CD8-positive, alpha-beta memory T cell (primary cell): ENCODE measurements around the gene TFPI2. TPM values are rescaled to one million over a fixed set of nuclear protein-coding genes. Genes with fewer than 3 reads are reported as not detected.
"Not testable (repeated sequence)": the region's sequence is repeated elsewhere in the genome, so short reads cannot be mapped to it uniquely, and the experiment has no call there.

Experiments used
- CTCF ChIA-PET: fragments of 350-600 bp; sonication (Branson Sonifier 250); formaldehyde crosslinking; loops from one replicate; lab custom pipeline; 2021; ENCODE audit warnings: antibody characterized with exemption; lab: Charles Lee
- POLR2A ChIA-PET: fragments of 350-600 bp; sonication (Branson Sonifier 250); formaldehyde crosslinking; loops from one replicate; lab custom pipeline; 2021; ENCODE audit warnings: antibody characterized with exemption; lab: Charles Lee
- DNase-seq, 5 donors: peaks; one replicate each; pipeline versions ENCODE4 v3.0.0 to v3.0.0-alpha.2; 2020 to 2022; ENCODE audit warnings: mixed read lengths in 1 of 5
- H3K27ac ChIP-seq: one replicate; pipeline ENCODE4 v1.7.0; 2013; ENCODE audit warnings: low read depth, mild to moderate bottlenecking, low read length, moderate library complexity
- H3K27me3 ChIP-seq: 2 replicates; pipeline ENCODE4 v1.7.0; 2013; ENCODE audit warnings: low read length, mild to moderate bottlenecking; ENCODE audit not compliant: insufficient read depth, poor library complexity, severe bottlenecking
- H3K36me3 ChIP-seq: 2 replicates; pipeline ENCODE4 v1.7.0; 2013; ENCODE audit warnings: mild to moderate bottlenecking, low read length, moderate library complexity; ENCODE audit not compliant: insufficient read depth
- H3K4me1 ChIP-seq: 2 replicates; pipeline ENCODE4 v1.7.0; 2013; ENCODE audit warnings: mild to moderate bottlenecking, low read length, moderate library complexity; ENCODE audit not compliant: insufficient read depth
- H3K4me3 ChIP-seq: 2 replicates; pipeline ENCODE4 v1.7.0; 2013; ENCODE audit warnings: mild to moderate bottlenecking, low read length
- H3K9me3 ChIP-seq: 2 replicates; pipeline ENCODE4 v1.7.0; 2013; ENCODE audit warnings: mild to moderate bottlenecking, low read length
- H3K27ac Mint-ChIP-seq, 8 donors: one replicate each; pipeline ENCODE4 v1.8.0; 2020 to 2021; ENCODE audit warnings: mixed read lengths in 8 of 8, mild to moderate bottlenecking in 6 of 8, inconsistent platforms in 3 of 8, moderate library complexity in 3 of 8
- H3K27me3 Mint-ChIP-seq, 2 donors: one replicate each; pipeline ENCODE4 v1.8.0; 2020 to 2021; ENCODE audit warnings: mixed read lengths in 2 of 2, mild to moderate bottlenecking in 1 of 2, moderate library complexity in 1 of 2
- H3K36me3 Mint-ChIP-seq, 3 donors: one replicate each; pipeline ENCODE4 v1.8.0; 2020 to 2021; ENCODE audit warnings: mixed read lengths in 3 of 3, inconsistent platforms in 1 of 3, mild to moderate bottlenecking in 1 of 3
- H3K4me1 Mint-ChIP-seq, 3 donors: one replicate each; pipeline ENCODE4 v1.8.0; 2020 to 2021; ENCODE audit warnings: mixed read lengths in 3 of 3, inconsistent platforms in 1 of 3, mild to moderate bottlenecking in 1 of 3
- H3K4me3 Mint-ChIP-seq, 7 donors: one replicate each; pipeline ENCODE4 v1.8.0; 2020 to 2021; ENCODE audit warnings: mixed read lengths in 7 of 7, mild to moderate bottlenecking in 6 of 7, moderate library complexity in 4 of 7, inconsistent platforms in 2 of 7
- H3K9me3 Mint-ChIP-seq, 5 donors: one replicate each; pipeline ENCODE4 v1.8.0; 2020 to 2022; ENCODE audit warnings: mixed read lengths in 5 of 5, mild to moderate bottlenecking in 3 of 5, moderate library complexity in 2 of 5, inconsistent platforms in 1 of 5
- polyA plus RNA-seq: library from polyadenylated mRNA; unstranded; fragments of 300-500 nt; fragmentation: Illumina TruSeq; gene quantifications from one replicate; pipeline ENCODE4 v1.2.3, GENCODE V29; 2021
- total RNA-seq, 2 experiments: library from RNA; stranded (reverse); gene quantifications; one replicate each; pipeline ENCODE4 v1.2.3, GENCODE V29; 2021

Gene TFPI2
- total and polyA plus RNA-seq, 3 experiments from 2014 or later, result not detected

GRCh38 chr7:93915206-93915842, 24.8 kb upstream of the TFPI2 start:
- H3K36me3 Mint-ChIP-seq, CTCF ChIA-PET, H3K4me3 Mint-ChIP-seq, H3K36me3 ChIP-seq, H3K27me3 ChIP-seq, H3K4me1 Mint-ChIP-seq, H3K9me3 Mint-ChIP-seq, H3K27ac ChIP-seq, H3K4me1 ChIP-seq, H3K9me3 ChIP-seq, H3K27ac Mint-ChIP-seq, DNase-seq, H3K4me3 ChIP-seq, POLR2A ChIA-PET: not testable (repeated sequence)
- peaks cover 8 to 14% of the 10 kb centered on the region in 2 donors for H3K27me3 Mint-ChIP-seq

GRCh38 chr7:93914581-93915066, 24.1 kb upstream of the TFPI2 start:
- Mint-ChIP-seq H3K27me3 (peaks cover 8 to 12% of the 10 kb centered on the region in 2 donors), H3K4me3 (no peak overlapping the region), H3K36me3 (no peaks in the 10 kb centered on the region), H3K4me1 (no peaks in the 10 kb centered on the region), H3K27ac (no peak overlapping the region), H3K9me3 (peaks cover 0 to 4% (median 0%) of the 10 kb centered on the region in 5 donors)
- no peak overlapping the region for H3K4me3 ChIP-seq
- no peaks in the 10 kb centered on the region for H3K36me3 ChIP-seq
- H3K4me1 ChIP-seq, result no peaks in the 10 kb centered on the region
- no peaks in the 10 kb centered on the region for H3K27me3 ChIP-seq
- CTCF ChIA-PET, result no interaction called here
- no peak for DNase-seq
- POLR2A ChIA-PET, result no interaction called here
- H3K27ac ChIP-seq, result no peak overlapping the region
- H3K9me3 ChIP-seq, result no peaks in the 10 kb centered on the region

- Mint-ChIP-seq H3K27ac (no peak overlapping the region), H3K9me3 (peaks cover 0 to 4% (median 0%) of the 10 kb centered on the region in 5 donors), H3K27me3 (peaks cover 7 to 12% of the 10 kb centered on the region in 2 donors), H3K36me3 (no peaks in the 10 kb centered on the region), H3K4me1 (no peaks in the 10 kb centered on the region), H3K4me3 (no peak overlapping the region)
- Histone ChIP-seq H3K4me1 (no peaks in the 10 kb centered on the region), H3K36me3 (no peaks in the 10 kb centered on the region), H3K9me3 (no peaks in the 10 kb centered on the region), H3K27me3 (no peaks in the 10 kb centered on the region), H3K27ac (no peak overlapping the region), H3K4me3 (no peak overlapping the region)
- CTCF ChIA-PET, result no interaction called here
- POLR2A ChIA-PET, result no interaction called here
- DNase-seq, result no peak
Observed at GRCh38 chr7:93913197-93913596, 22.6 kb upstream of the TFPI2 start.

DNA sequence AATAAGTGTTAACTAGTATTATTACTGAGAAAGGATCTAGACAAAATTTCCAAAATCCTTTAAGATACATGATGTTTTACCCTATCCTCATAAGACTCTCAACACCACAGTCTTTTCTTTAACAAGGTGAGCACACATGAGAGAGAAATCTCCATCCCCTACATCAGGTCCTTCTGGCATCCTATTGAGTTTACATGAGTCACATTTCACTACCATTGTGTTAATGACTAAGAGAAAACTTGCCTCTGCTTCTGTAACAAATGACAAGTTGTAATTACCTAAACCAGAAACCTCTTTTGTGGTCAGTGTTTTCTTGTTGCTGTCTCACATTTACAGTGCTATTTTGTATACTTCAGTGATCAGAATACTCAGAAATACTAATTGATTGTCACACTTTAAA, 21.1 kb upstream of the TFPI2 start:
- H3K4me3 ChIP-seq, H3K4me1 ChIP-seq, H3K4me3 Mint-ChIP-seq, H3K27me3 Mint-ChIP-seq, H3K36me3 Mint-ChIP-seq, H3K27ac Mint-ChIP-seq, H3K36me3 ChIP-seq, H3K4me1 Mint-ChIP-seq, H3K9me3 ChIP-seq, H3K27ac ChIP-seq, H3K9me3 Mint-ChIP-seq, CTCF ChIA-PET, POLR2A ChIA-PET, DNase-seq, H3K27me3 ChIP-seq: not testable (repeated sequence)

- H3K4me1 Mint-ChIP-seq, H3K4me1 ChIP-seq, POLR2A ChIA-PET: not testable (repeated sequence)
Observed at GRCh38 chr7:93911242-93911641, 20.7 kb upstream of the TFPI2 start.

GRCh38 chr7:93910076-93910994, 19.8 kb upstream of the TFPI2 start:
- H3K4me1 ChIP-seq, result no peaks in the 10 kb centered on the region
- DNase-seq, result no peak
- no peaks in the 10 kb centered on the region for H3K9me3 ChIP-seq
- no peaks in the 10 kb centered on the region for H3K27me3 ChIP-seq
- no peaks in the 10 kb centered on the region for H3K36me3 ChIP-seq
- no peak overlapping the region for H3K4me3 ChIP-seq
- H3K36me3 Mint-ChIP-seq, result no peaks in the 10 kb centered on the region
- no peaks in the 10 kb centered on the region for H3K4me1 Mint-ChIP-seq
- no peak overlapping the region for H3K4me3 Mint-ChIP-seq
- H3K9me3 Mint-ChIP-seq, result peaks cover 0 to 4% (median 0%) of the 10 kb centered on the region in 5 donors
- H3K27ac ChIP-seq, result no peak overlapping the region
- peaks cover 0 to 8% of the 10 kb centered on the region in 2 donors for H3K27me3 Mint-ChIP-seq
- POLR2A ChIA-PET, result no interaction called here
- H3K27ac Mint-ChIP-seq, result no peak overlapping the region
- CTCF ChIA-PET, result interaction anchor here (1.4 kb wide), 1 partner anchor 12 kb away, joined by 3 read pairs; no protein-coding TSS in a partner anchor

More at GRCh38 chr7:93911242-93911641, 20.7 kb upstream of the TFPI2 start:
- H3K27me3 ChIP-seq, H3K9me3 Mint-ChIP-seq, H3K36me3 ChIP-seq, H3K27me3 Mint-ChIP-seq, H3K4me3 Mint-ChIP-seq, CTCF ChIA-PET, H3K27ac ChIP-seq, H3K4me3 ChIP-seq, H3K9me3 ChIP-seq, H3K27ac Mint-ChIP-seq, H3K36me3 Mint-ChIP-seq, DNase-seq: not testable (repeated sequence)

- ChIA-PET CTCF (no interaction called here), POLR2A (no interaction called here)
- Mint-ChIP-seq H3K4me1 (no peaks in the 10 kb centered on the region), H3K4me3 (no peak within 1 kb of the TSS), H3K9me3 (no peaks in the 10 kb centered on the region), H3K27ac (no peak within 1 kb of the TSS), H3K27me3 (peaks cover 0 to 8% of the 10 kb centered on the region in 2 donors), H3K36me3 (no peaks in the 10 kb centered on the region)
- H3K4me1 ChIP-seq, result no peaks in the 10 kb centered on the region
- no peak for DNase-seq
- no peaks in the 10 kb centered on the region for H3K27me3 ChIP-seq
- no peak within 1 kb of the TSS for H3K4me3 ChIP-seq
- H3K9me3 ChIP-seq, result no peaks in the 10 kb centered on the region
- H3K36me3 ChIP-seq, result no peaks in the 10 kb centered on the region
- H3K27ac ChIP-seq, result no peak within 1 kb of the TSS
Observed at GRCh38 chr7:93906267-93906666, 15.7 kb upstream of the TFPI2 start, which contains the start of gene GNGT1. Gene GNGT1 (plus strand): TSS chr7:93906567. CDS start chr7:93906747, 180 bp downstream.

DNA sequence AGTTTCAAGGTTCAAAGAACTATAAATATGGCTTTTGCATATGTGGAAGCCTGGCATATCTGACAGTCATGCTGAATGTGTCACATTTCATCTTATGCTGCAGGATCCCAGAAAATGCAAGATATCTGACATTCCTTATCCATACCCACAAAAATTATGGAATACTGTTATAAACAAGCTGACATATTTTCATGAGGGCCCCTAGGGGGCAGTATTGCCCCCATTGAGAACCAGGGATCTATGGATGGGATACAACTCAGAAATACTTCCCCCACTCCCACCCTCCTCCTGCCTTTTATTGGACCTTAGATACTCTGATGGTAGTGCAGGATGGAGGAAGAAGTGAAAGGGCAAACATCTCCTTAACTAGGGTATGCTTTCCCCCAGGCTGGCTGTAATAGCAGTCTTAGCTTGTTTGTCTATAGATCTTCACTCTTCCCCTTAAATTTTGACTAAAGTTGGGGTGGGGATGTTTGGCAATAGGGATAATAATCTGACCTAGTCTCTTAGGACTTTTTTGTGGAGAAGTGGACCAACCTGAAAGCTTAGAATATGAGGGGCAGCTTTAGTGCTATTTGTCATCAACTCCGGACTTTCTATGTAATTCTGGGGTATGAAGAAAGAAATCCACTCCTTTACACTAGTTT, 12.3 kb upstream of the TFPI2 start:
- H3K4me3 ChIP-seq, result no peak overlapping the region
- Mint-ChIP-seq H3K4me3 (no peak overlapping the region), H3K27ac (no peak overlapping the region), H3K9me3 (no peaks in the 10 kb centered on the region), H3K27me3 (peaks cover 2 to 22% of the 10 kb centered on the region in 2 donors), H3K4me1 (no peaks in the 10 kb centered on the region), H3K36me3 (no peaks in the 10 kb centered on the region)
- H3K4me1 ChIP-seq, result no peaks in the 10 kb centered on the region
- no peak overlapping the region for H3K27ac ChIP-seq
- no peaks in the 10 kb centered on the region for H3K36me3 ChIP-seq
- CTCF ChIA-PET, result no interaction called here
- H3K9me3 ChIP-seq, result no peaks in the 10 kb centered on the region
- POLR2A ChIA-PET, result no interaction called here
- H3K27me3 ChIP-seq, result no peaks in the 10 kb centered on the region
- DNase-seq, result no peak
